ENCODE data around the gene PNLIPRP2.

PNLIPRP2 gene

DNA sequence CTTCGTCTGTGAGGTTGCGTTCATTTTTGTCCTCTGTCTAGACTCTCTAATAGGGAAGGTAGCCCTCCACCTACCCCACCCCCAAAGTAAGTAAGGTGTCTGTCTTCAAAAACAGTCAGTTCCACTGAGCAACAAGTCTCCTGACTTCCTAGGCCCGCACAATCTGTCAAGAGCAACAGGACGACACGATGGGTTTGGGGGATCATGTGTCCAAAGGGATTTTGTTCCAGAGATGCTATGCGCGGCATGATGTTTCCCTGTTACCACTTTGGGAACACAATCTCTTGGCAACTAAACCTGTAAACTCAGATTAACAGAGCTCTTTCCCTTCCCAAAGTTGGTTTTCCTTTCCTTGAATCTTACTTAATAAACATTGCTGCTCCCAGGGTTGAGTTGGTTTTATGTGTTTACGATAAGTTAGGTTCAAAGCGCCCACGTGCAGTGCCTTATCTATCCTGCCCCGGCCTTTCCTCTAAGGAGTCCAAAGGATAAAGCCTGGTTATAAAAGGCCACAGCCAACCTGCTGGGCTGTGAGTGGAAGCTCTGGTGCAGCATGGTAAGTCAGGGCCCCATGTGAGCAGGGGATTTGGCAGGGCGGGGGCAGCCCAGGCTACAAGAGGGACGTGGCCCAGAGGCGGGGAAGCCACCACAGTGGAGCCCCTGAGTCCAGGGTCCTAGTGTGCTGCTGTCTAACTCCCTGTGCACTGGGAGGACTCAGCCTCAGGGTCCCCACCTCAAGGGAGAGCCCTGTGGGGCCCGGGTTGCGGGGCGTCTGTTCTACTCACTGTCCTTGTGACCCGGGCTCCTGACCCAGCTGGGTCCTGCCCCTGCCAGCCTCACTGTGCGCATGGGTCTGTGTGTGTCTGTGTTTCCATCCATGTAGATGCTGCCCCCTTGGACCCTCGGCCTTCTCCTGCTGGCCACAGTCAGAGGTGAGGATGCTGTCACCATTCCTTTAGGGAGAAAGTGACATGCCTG is at the start of gene PNLIPRP2:
PNLIPRP2 (plus strand) TSS at position 531 of the 978 bp plus-strand sequence.
- peaks cover 16% of the 10 kb centered on the region for H3K9me3 Mint-ChIP-seq
- H3K27ac Mint-ChIP-seq = no peak within 1 kb of the TSS
- no peak for DNase-seq (ENCODE audit: low spot score in 2 of 2)
- no peaks in the 10 kb centered on the region for H3K4me1 Mint-ChIP-seq
- H3K4me3 Mint-ChIP-seq = no peak within 1 kb of the TSS
- no peaks in the 10 kb centered on the region for H3K36me3 Mint-ChIP-seq
- ATAC-seq = no peak

DNA sequence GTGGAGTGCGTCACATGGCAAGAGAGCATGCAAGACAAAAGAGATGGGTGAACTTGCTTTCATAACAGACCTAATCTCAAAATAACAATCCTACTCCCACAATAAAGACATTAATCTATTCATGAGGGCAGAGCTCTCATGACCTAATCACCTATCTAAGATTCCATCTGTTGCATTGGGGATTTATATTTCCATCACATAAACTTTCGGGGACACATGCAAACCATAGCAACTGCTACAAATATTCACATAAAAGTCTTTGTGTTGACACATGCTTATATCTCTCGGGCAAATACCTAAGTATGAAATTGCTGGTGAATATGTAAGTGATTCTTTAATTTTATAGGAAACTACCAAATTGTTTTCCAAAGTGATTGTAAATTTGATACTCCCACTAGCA is 46.0 kb upstream of the PNLIPRP2 start:
- Mint-ChIP-seq H3K27ac (no peak overlapping the region), H3K36me3 (no peaks in the 10 kb centered on the region), H3K4me3 (no peak overlapping the region), H3K9me3 (peaks cover 2% of the 10 kb centered on the region), H3K4me1 (no peaks in the 10 kb centered on the region)
- ATAC-seq (no peak), DNase-seq (ENCODE audit: low spot score in 2 of 2) (no peak)

DNA sequence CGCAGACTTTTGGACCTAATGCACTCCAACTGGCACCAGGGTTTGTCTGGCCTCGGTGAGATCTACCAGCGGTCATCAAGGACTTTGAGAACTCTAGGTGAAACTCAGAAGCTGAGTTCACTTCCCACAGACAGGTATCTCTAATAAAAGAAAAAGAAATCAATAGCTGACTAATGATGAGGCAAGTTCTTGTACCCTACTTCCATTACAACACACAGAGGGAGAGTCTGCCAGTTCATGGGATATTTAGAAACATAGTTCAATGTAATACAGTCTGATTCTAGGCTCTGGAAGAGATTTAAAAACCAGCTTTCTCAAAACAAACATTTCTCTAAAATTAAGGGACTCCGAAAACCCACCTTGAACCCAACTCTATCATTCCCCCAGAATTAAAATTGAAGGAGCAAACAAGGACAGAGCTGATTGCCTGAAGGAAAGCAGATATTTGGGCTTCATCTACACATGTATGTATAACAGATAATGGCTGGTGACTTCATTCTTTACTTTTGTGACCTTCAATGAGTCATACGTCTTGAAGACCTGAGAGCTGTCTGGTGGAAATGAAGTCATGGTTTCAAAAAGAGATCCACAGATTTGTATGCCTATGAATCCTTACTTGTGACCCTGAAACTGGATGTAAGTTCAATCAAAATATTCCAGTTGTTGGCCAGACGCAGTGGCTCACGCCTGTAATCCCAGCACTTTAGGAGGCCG is 32.7 kb upstream of the PNLIPRP2 start:
- no peak overlapping the region for H3K4me3 Mint-ChIP-seq
- no peaks in the 10 kb centered on the region for H3K36me3 Mint-ChIP-seq
- ATAC-seq (no peak), DNase-seq (ENCODE audit: low spot score in 2 of 2) (no peak)
- H3K4me1 Mint-ChIP-seq = no peaks in the 10 kb centered on the region
- peaks cover 5% of the 10 kb centered on the region for H3K9me3 Mint-ChIP-seq
- no peak overlapping the region for H3K27ac Mint-ChIP-seq

DNA sequence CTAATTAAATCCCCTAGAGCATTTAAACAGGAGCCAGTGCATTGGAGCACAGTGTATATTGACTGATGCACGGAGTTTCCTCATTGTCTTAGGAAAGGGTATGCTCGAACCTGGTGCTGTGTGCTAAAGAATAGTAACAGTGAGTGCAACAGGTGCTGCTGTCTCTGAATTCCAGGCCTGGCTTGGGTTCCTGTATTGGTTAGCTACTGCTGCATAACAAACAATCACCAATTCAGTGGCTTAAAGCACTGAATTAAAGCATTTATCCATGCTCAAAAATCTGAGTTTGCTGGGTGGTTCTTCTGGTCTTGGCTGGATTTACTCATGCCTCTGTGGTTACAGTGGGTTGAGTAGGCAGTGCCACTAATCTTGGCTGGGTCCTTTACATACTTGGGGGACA is 31.8 kb upstream of the PNLIPRP2 start:
- ATAC-seq = no peak
- no peaks in the 10 kb centered on the region for H3K4me1 Mint-ChIP-seq
- no peak overlapping the region for H3K27ac Mint-ChIP-seq
- peaks cover 5% of the 10 kb centered on the region for H3K9me3 Mint-ChIP-seq
- no peak for DNase-seq (ENCODE audit: low spot score in 2 of 2)
- H3K4me3 Mint-ChIP-seq = no peak overlapping the region
- no peaks in the 10 kb centered on the region for H3K36me3 Mint-ChIP-seq

DNA sequence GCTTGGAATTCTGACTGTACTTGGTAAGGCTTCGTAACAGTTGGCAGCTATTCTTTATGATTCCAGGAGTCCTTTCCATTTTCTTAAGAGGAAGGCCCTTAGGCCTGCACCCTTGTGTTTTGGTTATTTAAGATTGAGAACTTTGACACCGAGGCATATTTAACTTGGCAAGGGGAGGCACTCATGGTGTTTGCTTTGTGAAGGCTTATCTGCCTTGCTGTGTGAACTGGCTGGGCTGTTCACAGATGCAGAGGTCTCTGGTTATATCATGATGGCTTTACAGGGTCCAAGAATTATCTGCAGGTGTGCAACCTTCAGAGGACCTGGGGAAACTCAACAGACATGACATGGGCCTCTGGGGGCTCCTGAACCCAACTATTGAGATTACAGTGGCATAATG is 30.8 kb upstream of the PNLIPRP2 start:
- H3K4me1 Mint-ChIP-seq = no peaks in the 10 kb centered on the region

DNA sequence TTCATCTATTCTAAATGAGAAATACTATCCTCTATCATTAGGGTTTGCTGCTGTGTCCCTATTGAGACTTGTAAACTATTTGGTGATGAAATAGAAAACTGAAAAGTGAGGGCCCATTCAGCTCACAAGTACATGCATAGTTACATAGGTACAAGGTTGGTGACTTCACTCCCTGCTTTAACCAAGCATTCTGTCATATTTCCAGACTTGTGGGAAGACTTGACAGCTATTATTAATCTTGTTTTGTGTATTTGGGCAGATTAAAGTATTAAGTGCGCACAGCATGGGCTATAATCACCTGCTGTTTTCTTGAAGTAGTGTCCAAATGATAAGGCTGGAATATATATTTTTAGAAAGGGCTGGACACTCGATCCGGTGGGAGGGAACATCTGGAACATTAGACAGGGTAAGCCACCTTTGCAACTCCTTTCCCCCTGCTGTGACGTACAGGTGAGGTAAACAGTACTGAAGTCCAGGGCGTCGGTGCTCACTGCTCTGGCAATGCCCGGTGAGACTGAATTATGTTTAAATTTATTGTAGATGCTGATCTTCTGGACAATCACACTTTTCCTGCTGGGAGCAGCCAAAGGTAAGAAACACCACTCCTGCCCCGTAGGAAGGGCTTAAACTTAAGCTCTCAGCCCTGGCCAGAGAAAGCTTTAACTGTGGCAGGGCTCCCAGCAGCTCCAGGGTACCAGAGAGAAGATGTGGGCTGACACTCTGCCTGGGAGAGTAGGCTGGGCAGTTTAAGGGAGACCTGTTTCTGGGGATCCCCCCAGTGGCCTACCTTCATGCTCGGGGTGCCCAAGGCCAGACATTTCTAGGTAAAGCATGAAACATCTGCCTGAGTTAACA is 29.9 kb upstream of the PNLIPRP2 start, which contains the start of gene PNLIPRP1:
PNLIPRP1 (plus strand) TSS at position 370 of the 855 bp plus-strand sequence; CDS start at position 541, 171 bp downstream.
- peaks cover 4% of the 10 kb centered on the region for H3K9me3 Mint-ChIP-seq
- no peak for ATAC-seq
- no peak within 1 kb of the TSS for H3K27ac Mint-ChIP-seq
- no peak for DNase-seq (ENCODE audit: low spot score in 2 of 2)
- H3K4me1 Mint-ChIP-seq = no peaks in the 10 kb centered on the region
- no peaks in the 10 kb centered on the region for H3K36me3 Mint-ChIP-seq
- no peak within 1 kb of the TSS for H3K4me3 Mint-ChIP-seq

More for the DNA sequence above, 30.8 kb upstream of the PNLIPRP2 start:
- Mint-ChIP-seq H3K4me3 (no peak overlapping the region), H3K9me3 (peaks cover 5% of the 10 kb centered on the region), H3K36me3 (no peaks in the 10 kb centered on the region), H3K27ac (no peak overlapping the region)
- no peak for DNase-seq (ENCODE audit: low spot score in 2 of 2)
- ATAC-seq = no peak

DNA sequence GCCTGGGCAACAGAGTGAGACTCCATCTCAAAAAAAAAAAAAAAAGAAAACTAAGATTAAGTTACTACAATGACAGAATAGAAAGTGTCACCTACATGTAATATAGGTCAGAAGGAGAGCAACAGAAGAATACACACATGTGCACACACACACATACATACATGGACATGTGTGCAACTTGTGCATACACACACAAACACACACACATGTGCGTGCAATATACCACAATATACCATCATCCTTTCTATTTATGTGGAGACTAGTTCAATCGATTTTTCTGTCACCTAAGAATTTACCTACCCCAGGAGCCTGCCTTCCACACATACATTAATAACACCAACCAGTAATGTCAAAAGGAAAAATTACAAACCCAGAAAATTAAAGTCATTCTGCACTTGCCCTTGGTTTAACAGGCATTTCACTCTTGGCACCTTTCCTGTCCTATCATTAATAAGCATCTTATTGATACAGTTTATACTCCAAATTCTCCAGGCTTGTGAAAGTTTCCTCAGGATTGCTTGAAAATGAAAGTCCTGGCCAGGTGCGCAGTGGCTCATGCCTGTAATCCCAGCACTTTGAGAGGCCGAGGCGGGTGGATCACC is 27.5 kb upstream of the PNLIPRP2 start:
- Mint-ChIP-seq H3K4me1 (no peaks in the 10 kb centered on the region), H3K4me3 (no peak overlapping the region), H3K9me3 (no peaks in the 10 kb centered on the region), H3K36me3 (no peaks in the 10 kb centered on the region), H3K27ac (no peak overlapping the region)
- ATAC-seq = no peak
- no peak for DNase-seq (ENCODE audit: low spot score in 2 of 2)

DNA sequence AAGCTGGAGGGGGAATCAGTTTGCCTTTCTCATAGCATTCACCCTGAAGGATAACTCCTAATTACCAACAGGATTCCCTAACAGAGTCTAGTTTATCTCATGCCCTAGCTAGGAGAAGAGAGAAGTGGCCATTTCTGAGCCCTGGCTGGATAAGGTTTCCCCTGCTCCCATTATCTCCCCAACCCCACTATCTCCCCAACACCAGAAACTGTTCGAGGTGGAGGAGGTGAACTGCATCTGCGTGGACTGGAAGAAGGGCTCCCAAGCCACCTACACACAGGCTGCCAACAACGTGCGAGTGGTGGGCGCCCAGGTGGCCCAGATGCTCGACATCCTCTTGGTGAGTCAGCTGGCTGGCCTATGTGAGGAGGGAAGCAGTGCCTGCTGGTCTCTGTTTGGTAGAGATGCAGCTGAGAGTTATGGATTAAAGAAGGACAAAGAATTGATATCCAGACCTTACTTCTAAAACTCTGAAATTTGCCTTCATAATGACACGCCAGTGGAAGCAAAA is 26.2 kb upstream of the PNLIPRP2 start:
- Mint-ChIP-seq H3K36me3 (no peaks in the 10 kb centered on the region), H3K4me1 (no peaks in the 10 kb centered on the region), H3K4me3 (no peak overlapping the region), H3K27ac (no peak overlapping the region), H3K9me3 (no peaks in the 10 kb centered on the region)
- no peak for ATAC-seq
- no peak for DNase-seq (ENCODE audit: low spot score in 2 of 2)

DNA sequence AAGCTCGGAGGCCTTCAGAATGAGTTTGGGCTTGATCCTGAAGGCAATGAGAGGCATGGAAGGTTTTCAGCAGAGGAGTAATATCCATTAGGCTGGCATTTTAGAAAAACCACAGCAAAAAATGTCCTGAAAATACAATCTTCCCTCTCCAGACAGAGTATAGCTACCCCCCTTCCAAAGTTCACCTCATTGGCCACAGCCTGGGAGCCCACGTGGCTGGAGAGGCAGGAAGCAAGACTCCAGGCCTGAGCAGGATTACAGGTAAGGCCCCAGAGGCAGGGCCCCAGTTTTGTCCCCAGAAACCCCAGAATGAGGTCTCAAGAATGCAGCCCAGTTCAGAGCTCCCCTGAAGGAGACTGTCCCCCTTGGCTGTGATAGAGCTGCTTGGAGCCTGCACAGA is 24.7 kb upstream of the PNLIPRP2 start:
- Mint-ChIP-seq H3K4me3 (no peak overlapping the region), H3K27ac (no peak overlapping the region), H3K9me3 (no peaks in the 10 kb centered on the region), H3K36me3 (no peaks in the 10 kb centered on the region), H3K4me1 (no peaks in the 10 kb centered on the region)
- ATAC-seq (no peak), DNase-seq (ENCODE audit: low spot score in 2 of 2) (no peak)

DNA sequence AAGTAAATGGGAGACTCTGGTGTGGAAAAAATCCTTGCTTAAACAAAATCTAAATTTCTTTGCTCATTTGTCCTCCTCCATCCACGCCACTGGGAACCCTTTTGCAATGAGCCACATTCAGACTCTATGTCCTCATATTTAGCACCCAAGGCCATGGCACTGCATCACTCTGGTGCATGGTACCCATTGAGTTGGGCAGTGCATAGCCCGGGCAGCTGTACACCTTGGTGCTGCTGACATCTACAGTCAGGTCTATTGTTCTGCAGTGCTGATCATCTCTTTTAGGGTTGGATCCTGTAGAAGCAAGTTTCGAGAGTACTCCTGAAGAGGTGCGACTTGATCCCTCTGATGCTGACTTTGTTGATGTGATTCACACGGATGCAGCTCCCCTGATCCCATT is 23.2 kb upstream of the PNLIPRP2 start:
- Mint-ChIP-seq H3K27ac (no peak overlapping the region), H3K4me1 (no peaks in the 10 kb centered on the region), H3K36me3 (no peaks in the 10 kb centered on the region), H3K4me3 (no peak overlapping the region), H3K9me3 (no peaks in the 10 kb centered on the region)
- ATAC-seq (no peak), DNase-seq (ENCODE audit: low spot score in 2 of 2) (no peak)

DNA sequence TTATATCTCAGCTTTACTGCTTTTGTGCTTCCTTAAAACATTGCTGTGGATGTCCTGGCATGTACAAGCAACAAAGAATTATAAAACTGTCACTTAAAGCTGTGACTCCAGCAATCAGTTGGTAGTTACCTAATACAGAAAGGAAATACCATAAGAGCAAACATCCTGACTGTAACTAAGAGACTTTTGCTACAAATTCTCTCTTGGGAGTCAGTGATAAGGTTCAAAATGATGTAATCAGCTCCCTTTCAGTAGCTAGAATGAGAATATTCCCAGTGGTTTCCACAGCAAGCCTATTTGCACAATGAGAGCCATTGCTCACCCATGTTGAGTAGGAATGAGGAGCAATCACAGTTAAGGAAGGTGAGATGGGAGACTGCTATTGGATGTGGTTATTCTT is 22.4 kb upstream of the PNLIPRP2 start:
- no peak for ATAC-seq
- no peak for DNase-seq (ENCODE audit: low spot score in 2 of 2)
- no peaks in the 10 kb centered on the region for H3K9me3 Mint-ChIP-seq
- no peaks in the 10 kb centered on the region for H3K36me3 Mint-ChIP-seq
- no peak overlapping the region for H3K27ac Mint-ChIP-seq
- H3K4me1 Mint-ChIP-seq = no peaks in the 10 kb centered on the region
- H3K4me3 Mint-ChIP-seq = no peak overlapping the region

DNA sequence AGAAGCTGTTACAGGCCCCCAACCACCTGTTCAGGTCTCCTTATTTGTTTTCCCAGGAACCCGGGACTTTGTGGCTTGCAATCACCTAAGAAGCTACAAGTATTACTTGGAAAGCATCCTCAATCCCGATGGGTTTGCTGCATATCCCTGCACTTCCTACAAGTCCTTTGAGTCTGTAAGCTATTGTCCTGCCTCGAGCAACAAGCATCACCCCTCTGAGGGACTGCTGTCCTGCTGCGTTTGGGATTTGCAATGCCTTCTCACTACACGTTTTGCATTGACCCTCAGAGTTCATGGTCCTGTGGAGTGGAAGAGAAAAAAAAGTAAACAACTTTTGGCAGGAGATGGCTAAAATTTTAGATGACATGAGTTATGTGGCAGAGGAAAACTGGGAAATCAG is 20.8 kb upstream of the PNLIPRP2 start:
- H3K9me3 Mint-ChIP-seq = no peaks in the 10 kb centered on the region
- DNase-seq (ENCODE audit: low spot score in 2 of 2) = no peak
- H3K27ac Mint-ChIP-seq = no peak overlapping the region
- H3K4me1 Mint-ChIP-seq = no peaks in the 10 kb centered on the region
- no peak overlapping the region for H3K4me3 Mint-ChIP-seq
- no peaks in the 10 kb centered on the region for H3K36me3 Mint-ChIP-seq
- ATAC-seq = no peak

DNA sequence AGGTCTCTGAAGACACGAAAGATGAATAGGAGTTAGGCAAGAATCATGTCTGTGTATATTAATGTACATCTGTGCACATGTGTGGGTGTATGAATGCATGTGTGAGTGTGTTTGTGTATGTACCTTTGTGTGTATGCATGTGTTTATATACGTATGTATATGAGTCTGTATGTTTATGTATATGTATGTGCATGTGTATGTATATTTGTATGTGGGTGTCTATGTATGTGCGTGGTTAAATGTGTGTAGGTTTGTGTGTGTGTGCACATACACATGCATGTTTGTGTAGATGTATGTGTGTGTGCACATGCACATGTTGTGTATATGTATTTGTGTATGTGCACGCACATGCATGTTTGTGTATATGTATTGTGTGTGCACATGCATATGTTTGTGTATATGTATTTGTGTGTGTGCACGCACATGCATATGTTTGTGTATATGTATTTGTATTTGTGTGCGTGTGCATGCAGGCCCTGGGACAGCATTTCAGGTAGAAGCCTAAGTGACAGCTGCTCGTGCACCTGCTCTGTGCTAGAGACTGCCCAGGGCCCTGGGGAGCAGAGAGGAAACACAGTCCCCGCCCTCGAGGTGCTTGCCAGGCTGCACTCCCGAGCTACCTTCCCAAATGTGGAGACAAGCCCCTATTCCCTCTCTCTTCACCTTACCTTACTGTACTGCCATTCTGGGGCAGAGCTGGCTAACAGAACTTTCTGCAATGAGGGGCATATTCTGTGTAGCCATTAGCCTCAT is 17.9 kb upstream of the PNLIPRP2 start:
- Mint-ChIP-seq H3K36me3 (no peaks in the 10 kb centered on the region), H3K27ac (no peak overlapping the region), H3K4me1 (no peaks in the 10 kb centered on the region)

DNA sequence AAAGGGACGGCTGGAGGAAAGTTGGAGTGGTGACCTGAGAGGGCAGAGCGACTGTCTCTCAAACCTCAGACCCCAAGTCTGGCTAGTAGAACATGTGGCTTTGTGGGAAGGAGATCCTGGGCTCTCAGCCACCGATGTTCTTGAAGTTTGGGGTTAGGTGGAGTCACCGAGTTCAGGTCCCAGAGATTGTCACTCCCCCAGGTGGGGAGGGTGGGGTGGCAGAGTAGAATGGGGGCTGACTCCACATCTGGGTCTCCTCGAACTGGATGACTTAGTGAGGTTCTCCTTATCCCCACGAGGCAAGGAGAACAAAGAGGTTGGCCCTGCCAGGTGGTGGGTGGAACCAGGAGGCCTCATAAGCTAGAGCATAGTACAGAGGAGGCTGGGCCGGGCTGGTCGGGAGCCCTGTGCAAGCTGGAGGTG is 14.7 kb upstream of the PNLIPRP2 start:
- Mint-ChIP-seq H3K27ac (no peak overlapping the region), H3K9me3 (peaks cover 2% of the 10 kb centered on the region), H3K36me3 (no peaks in the 10 kb centered on the region), H3K4me1 (no peaks in the 10 kb centered on the region), H3K4me3 (no peak overlapping the region)
- ATAC-seq (no peak), DNase-seq (ENCODE audit: low spot score in 2 of 2) (no peak)

More for the DNA sequence above, 17.9 kb upstream of the PNLIPRP2 start:
- DNase-seq (ENCODE audit: low spot score in 2 of 2) = no peak
- no peak for ATAC-seq
- H3K9me3 Mint-ChIP-seq = no peaks in the 10 kb centered on the region
- no peak overlapping the region for H3K4me3 Mint-ChIP-seq
